Measurements from ENCODE around the gene B3GALT5.

The B3GALT5 gene

DNA sequence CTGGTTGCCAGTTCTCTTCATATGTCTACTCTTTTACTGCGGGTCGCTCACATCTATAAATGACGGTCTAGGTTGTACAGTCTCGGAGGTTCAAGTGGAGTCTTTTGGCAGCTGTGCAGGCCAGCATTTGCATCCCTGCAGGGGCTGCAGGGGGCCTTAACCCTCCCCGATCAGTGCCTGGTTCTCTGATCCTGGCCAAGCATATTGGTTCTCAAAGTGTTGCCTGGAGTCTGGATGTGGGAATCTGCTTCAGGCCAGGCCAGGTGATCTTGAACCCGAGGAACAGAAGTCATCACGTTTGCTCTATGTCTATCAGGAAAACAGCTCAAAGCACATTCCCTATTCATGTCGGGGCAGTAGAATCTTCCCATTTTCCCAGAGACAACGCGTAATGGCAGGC, 21.8 kb downstream of the B3GALT5 start:
- Histone ChIP-seq H3K4me1 (ENCODE audit: insufficient read depth, low read length) (no peaks in the 10 kb centered on the region), H3K4me2 (ENCODE audit: insufficient read depth, low read length) (no peak overlapping the region)

DNA sequence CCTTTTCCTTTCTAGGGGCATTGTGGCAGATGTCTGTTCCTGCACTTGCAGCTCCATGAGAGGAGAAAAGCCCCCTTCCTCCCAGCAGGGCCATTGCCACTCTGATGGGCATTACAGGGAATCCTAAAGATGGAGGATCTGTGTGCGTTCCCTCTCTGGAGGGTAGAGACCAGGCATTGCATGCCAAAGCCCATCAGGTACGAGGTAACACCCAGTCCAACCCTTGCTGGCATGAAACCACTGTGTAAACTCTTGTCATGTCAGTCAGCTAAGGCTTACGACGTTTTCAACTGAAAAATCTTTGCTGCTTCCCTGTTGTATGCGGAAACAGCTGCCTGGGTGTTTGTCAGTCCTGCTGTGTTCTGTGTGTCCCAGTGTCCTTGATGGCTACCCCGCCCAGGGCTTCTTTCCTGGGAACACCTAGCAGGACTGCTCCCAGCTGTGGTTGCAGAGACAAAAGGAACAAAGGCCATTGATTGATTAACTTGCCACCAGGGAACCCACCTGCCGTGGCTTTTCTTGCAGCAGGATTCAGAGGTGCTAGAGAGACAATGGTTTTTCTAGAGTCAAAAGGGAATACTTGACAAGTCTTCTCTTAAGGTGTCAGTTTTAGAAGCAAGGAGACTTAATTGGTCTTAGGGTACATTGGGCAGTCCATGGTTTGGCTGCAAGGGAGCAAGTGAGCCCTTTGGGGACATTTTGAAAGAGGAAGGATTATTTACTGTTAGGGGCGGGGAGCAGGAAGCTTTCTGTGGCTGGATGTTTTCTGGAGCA, 24.6 kb downstream of the B3GALT5 start:
- Histone ChIP-seq H3K4me1 (ENCODE audit: insufficient read depth, low read length) (no peaks in the 10 kb centered on the region), H3K27me3 (ENCODE audit: insufficient read depth, low read length, poor library complexity) (peaks cover 14% of the 10 kb centered on the region), H3K27ac (ENCODE audit: low read length) (no peak overlapping the region), H3K36me3 (ENCODE audit: insufficient read depth, low read length) (no peaks in the 10 kb centered on the region), H3K4me2 (ENCODE audit: insufficient read depth, low read length) (no peak overlapping the region), H3K4me3 (ENCODE audit: low read depth in 1 of 2, low read length in 2 of 2) (no peak overlapping the region), H4K20me1 (ENCODE audit: insufficient read depth, low read length) (no peaks in the 10 kb centered on the region), H3K79me2 (ENCODE audit: insufficient read depth, low read length) (no peaks in the 10 kb centered on the region), H3K9me3 (ENCODE audit: insufficient read depth, low read length, severe bottlenecking) (no peaks in the 10 kb centered on the region), H3K9ac (ENCODE audit: low read depth, low read length) (no peak overlapping the region), H2AFZ (ENCODE audit: low read depth, low read length) (no peak overlapping the region)
- no peak for DNase-seq
- ATAC-seq (ENCODE audit: insufficient read depth, low read depth), result no peak
- TF ChIP-seq EZH2 (IDR thresholded peaks at IDR 0.05; ENCODE audit: borderline replicate concordance, low read depth, low read length, severe bottlenecking), result no peak
- TF ChIP-seq, protein P1, sequence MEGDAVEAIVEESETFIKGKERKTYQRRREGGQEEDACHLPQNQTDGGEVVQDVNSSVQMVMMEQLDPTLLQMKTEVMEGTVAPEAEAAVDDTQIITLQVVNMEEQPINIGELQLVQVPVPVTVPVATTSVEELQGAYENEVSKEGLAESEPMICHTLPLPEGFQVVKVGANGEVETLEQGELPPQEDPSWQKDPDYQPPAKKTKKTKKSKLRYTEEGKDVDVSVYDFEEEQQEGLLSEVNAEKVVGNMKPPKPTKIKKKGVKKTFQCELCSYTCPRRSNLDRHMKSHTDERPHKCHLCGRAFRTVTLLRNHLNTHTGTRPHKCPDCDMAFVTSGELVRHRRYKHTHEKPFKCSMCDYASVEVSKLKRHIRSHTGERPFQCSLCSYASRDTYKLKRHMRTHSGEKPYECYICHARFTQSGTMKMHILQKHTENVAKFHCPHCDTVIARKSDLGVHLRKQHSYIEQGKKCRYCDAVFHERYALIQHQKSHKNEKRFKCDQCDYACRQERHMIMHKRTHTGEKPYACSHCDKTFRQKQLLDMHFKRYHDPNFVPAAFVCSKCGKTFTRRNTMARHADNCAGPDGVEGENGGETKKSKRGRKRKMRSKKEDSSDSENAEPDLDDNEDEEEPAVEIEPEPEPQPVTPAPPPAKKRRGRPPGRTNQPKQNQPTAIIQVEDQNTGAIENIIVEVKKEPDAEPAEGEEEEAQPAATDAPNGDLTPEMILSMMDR (IDR thresholded peaks at IDR 0.05; ENCODE audit: borderline replicate concordance, extremely low read depth, low read length, poor library complexity, severe bottlenecking), result no peak

More for the DNA sequence above, 21.8 kb downstream of the B3GALT5 start:
- ATAC-seq (ENCODE audit: insufficient read depth, low read depth) (no peak), DNase-seq (no peak)
- Histone ChIP-seq H4K20me1 (ENCODE audit: insufficient read depth, low read length) (no peaks in the 10 kb centered on the region), H3K27ac (ENCODE audit: low read length) (no peak overlapping the region), H3K9me3 (ENCODE audit: insufficient read depth, low read length, severe bottlenecking) (no peaks in the 10 kb centered on the region), H2AFZ (ENCODE audit: low read depth, low read length) (no peak overlapping the region), H3K79me2 (ENCODE audit: insufficient read depth, low read length) (no peaks in the 10 kb centered on the region), H3K9ac (ENCODE audit: low read depth, low read length) (no peak overlapping the region), H3K4me3 (ENCODE audit: low read depth in 1 of 2, low read length in 2 of 2) (no peak overlapping the region), H3K27me3 (ENCODE audit: insufficient read depth, low read length, poor library complexity) (peaks cover 10% of the 10 kb centered on the region), H3K36me3 (ENCODE audit: insufficient read depth, low read length) (no peaks in the 10 kb centered on the region)
- no peak for TF ChIP-seq EZH2 (IDR thresholded peaks at IDR 0.05; ENCODE audit: borderline replicate concordance, low read depth, low read length, severe bottlenecking)
- TF ChIP-seq, protein P1 (IDR thresholded peaks at IDR 0.05; ENCODE audit: borderline replicate concordance, extremely low read depth, low read length, poor library complexity, severe bottlenecking), result no peak

DNA sequence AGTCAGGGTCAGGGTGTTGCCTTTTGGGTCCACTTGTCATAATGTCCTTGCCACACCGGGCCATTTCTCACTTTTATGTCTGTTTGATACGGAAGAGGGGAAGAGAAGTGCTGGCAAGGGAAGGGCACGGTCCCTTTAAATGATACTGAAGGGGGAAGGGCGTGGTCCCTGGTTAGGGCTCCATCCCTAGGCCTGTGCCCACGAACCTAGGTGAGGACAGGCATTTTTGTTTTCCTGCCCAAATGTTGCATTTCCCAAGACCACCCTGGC, 25.2 kb downstream of the B3GALT5 start:
- Histone ChIP-seq H3K9ac (ENCODE audit: low read depth, low read length) (no peak overlapping the region), H3K9me3 (ENCODE audit: insufficient read depth, low read length, severe bottlenecking) (no peaks in the 10 kb centered on the region), H3K4me2 (ENCODE audit: insufficient read depth, low read length) (no peak overlapping the region), H3K4me3 (ENCODE audit: low read depth in 1 of 2, low read length in 2 of 2) (no peak overlapping the region), H4K20me1 (ENCODE audit: insufficient read depth, low read length) (no peaks in the 10 kb centered on the region), H3K36me3 (ENCODE audit: insufficient read depth, low read length) (no peaks in the 10 kb centered on the region), H2AFZ (ENCODE audit: low read depth, low read length) (no peak overlapping the region), H3K79me2 (ENCODE audit: insufficient read depth, low read length) (no peaks in the 10 kb centered on the region), H3K27me3 (ENCODE audit: insufficient read depth, low read length, poor library complexity) (peaks cover 14% of the 10 kb centered on the region), H3K4me1 (ENCODE audit: insufficient read depth, low read length) (no peaks in the 10 kb centered on the region), H3K27ac (ENCODE audit: low read length) (no peak overlapping the region)
- ATAC-seq (ENCODE audit: insufficient read depth, low read depth), result no peak
- TF ChIP-seq, protein P1 (IDR thresholded peaks at IDR 0.05; ENCODE audit: borderline replicate concordance, extremely low read depth, low read length, poor library complexity, severe bottlenecking), result no peak
- no peak for TF ChIP-seq EZH2 (IDR thresholded peaks at IDR 0.05; ENCODE audit: borderline replicate concordance, low read depth, low read length, severe bottlenecking)
- no peak for DNase-seq

Measured in DND-41 (cell line).